ENCODE measurements around the gene RTP2.
A peak's percentile ranks its signal among the peaks of the same experiment; 100 is the strongest.

The RTP2 gene

GRCh38 chr3:187702507-187703033 is at the start of gene RTP2:
Gene RTP2 (minus strand): TSS chr3:187702557. CDS start chr3:187702128, 429 bp downstream.
- DNase-seq (ENCODE audit: low read depth) = no peak
- no peak for TF ChIP-seq POLR2A (IDR thresholded peaks at IDR 0.05; ENCODE audit: extremely low read depth, insufficient read length)

GRCh38 chr3:187750513-187751123 is 48.3 kb upstream of the RTP2 start:
- DNase-seq (ENCODE audit: low read depth) = no peak
- no peak overlapping the region for H3K4me3 ChIP-seq (ENCODE audit: low read depth, low read length)
- TF ChIP-seq MAX (IDR thresholded peaks at IDR 0.05; ENCODE audit: low read depth, low read length) (no peak), MYC (IDR thresholded peaks at IDR 0.05; ENCODE audit: low read depth, low read length) (no peak), POLR2A (IDR thresholded peaks at IDR 0.05; ENCODE audit: extremely low read depth, insufficient read length) (no peak), CTCF (IDR thresholded peaks at IDR 0.05; ENCODE audit: low read depth, low read length) (no peak)

More at GRCh38 chr3:187702507-187703033, at the start of gene RTP2:
- no peak within 1 kb of the TSS for H3K4me3 ChIP-seq (ENCODE audit: low read depth, low read length)

DNA sequence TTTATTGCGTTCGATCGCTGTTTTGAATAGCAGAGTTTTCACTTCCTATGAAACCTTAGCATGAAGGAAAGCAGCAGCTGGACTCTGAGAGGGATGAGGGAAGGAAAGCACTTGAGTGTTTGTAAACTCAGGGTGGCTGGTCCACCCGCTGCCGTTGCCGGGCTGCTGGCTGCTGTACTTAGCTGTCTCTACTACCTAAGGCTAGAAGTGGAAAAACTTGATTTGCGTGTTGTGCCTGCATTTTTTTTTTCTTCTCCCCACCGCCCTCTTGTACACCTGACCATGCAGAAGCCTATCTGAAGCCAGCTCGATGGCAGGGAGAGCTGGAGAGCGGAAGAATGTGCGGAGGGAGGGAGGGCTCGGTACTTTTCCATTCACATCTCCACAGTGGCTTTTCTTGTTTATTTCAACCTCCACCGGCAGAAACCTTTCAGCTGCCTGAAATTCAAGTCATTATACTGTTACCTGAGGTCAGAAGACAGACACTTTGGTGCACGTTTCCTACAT is 47.7 kb upstream of the RTP2 start:
- no peak for DNase-seq (ENCODE audit: low read depth)
- no peak overlapping the region for H3K4me3 ChIP-seq (ENCODE audit: low read depth, low read length)
- no peak for TF ChIP-seq MYC (IDR thresholded peaks at IDR 0.05; ENCODE audit: low read depth, low read length)
- TF ChIP-seq POLR2A (IDR thresholded peaks at IDR 0.05; ENCODE audit: extremely low read depth, insufficient read length) = no peak

DNA sequence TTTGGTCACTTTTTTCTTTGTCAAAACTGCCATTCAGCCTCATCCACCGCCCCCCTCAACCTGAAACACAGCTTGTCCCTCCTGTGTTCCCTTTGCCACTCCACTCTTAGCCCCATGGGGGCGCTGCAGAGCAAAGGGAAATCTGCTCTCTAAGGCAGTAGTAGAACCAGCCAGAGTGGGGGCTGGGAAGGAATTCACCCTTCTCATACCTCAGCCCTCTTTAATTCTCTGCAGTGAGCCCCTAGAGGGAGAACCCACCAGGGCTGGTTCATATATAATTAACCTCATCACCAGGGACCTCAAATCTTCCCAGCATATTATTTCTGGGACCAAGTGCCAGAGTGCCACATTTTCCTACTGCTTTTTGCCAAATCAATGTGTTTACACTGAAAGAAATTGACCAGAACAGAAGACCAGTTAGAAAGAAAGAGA is 45.7 kb upstream of the RTP2 start:
- no peak overlapping the region for H3K4me3 ChIP-seq (ENCODE audit: low read depth, low read length)
- peak; percentile 80 for DNase-seq (ENCODE audit: low read depth)

DNA sequence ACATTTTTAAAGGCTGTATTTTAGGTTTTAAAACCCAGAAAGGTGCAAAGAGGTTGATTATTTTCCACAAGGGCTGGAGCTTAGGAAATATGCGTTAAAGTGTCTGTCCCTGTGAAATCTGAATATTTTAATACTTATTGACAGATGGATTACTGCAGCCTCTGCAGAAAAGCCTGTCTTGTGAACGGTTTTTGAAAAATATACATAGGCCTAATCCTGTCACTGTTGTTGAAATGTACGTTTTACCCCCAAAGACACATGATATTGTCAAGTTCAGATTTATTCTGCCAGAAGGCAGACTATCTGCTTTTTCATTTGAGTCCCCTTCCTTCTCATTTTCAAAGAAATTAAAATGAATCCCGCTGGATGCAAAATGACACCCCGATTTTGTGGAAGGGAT is 45.1 kb upstream of the RTP2 start:
- no peak for DNase-seq (ENCODE audit: low read depth)
- TF ChIP-seq CTCF (IDR thresholded peaks at IDR 0.05; ENCODE audit: low read depth, low read length) (no peak), MYC (IDR thresholded peaks at IDR 0.05; ENCODE audit: low read depth, low read length) (no peak), POLR2A (IDR thresholded peaks at IDR 0.05; ENCODE audit: extremely low read depth, insufficient read length) (no peak)
- no peak overlapping the region for H3K4me3 ChIP-seq (ENCODE audit: low read depth, low read length)

More for the DNA sequence above, 45.7 kb upstream of the RTP2 start:
- TF ChIP-seq CTCF (IDR thresholded peaks at IDR 0.05; ENCODE audit: low read depth, low read length) = peak; percentile 96
- TF ChIP-seq MAX (IDR thresholded peaks at IDR 0.05; ENCODE audit: low read depth, low read length) = 0 out of 2 replicates have a peak, but pooled peaks have one; percentile 25
- 0 out of 2 replicates have a peak, but pooled peaks have one; percentile 29 for TF ChIP-seq MYC (IDR thresholded peaks at IDR 0.05; ENCODE audit: low read depth, low read length)
- no peak for TF ChIP-seq POLR2A (IDR thresholded peaks at IDR 0.05; ENCODE audit: extremely low read depth, insufficient read length)

- no peak for DNase-seq (ENCODE audit: low read depth)
- no peak overlapping the region for H3K4me3 ChIP-seq (ENCODE audit: low read depth, low read length)
- TF ChIP-seq MAX (IDR thresholded peaks at IDR 0.05; ENCODE audit: low read depth, low read length) (no peak), CTCF (IDR thresholded peaks at IDR 0.05; ENCODE audit: low read depth, low read length) (no peak), MYC (IDR thresholded peaks at IDR 0.05; ENCODE audit: low read depth, low read length) (no peak), POLR2A (IDR thresholded peaks at IDR 0.05; ENCODE audit: extremely low read depth, insufficient read length) (no peak)
Observed at GRCh38 chr3:187746442-187747281, 44.3 kb upstream of the RTP2 start.
